ENCODE measurements around the gene RAP1A.

The RAP1A gene

DNA sequence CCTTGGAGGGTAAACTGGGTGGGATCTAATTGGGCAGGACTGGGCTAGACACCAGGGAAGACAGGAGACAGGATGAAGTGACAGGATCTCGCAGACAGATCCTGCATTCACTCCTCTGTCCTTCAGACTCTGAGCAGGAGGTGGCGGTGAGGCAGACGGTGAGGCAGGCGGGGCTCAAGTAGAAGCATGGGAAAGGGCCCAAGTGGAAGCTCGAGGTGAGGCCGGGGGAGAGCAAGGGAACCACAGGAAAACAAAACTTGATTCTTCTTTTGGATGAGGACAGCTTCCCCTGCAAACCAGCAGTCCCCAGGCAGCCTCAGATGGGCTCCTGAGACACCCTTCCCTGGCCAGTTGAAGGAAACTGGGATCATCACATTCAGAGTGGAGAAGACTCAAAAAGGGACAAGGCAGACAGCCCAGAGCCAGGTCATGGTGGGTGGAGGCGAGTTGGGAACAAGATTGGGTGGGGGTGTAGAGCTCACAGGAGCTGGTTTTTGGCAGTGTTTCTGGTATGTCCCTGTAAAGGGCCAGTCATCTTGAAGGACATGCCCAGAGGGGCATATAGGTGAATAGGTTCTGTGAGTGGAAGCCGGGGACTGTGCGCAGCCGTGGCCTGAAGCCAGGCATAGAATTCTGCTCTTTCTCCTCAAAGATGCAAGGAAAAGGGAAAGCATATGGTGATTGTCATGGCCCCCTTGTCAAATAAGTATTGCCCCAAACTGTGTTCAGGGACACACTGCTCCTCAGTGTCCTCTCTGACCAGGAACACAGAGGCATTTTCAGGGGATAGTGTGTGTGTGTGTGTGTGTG, 101.6 kb downstream of the RAP1A start:
- FAIRE-seq = no peak

DNA sequence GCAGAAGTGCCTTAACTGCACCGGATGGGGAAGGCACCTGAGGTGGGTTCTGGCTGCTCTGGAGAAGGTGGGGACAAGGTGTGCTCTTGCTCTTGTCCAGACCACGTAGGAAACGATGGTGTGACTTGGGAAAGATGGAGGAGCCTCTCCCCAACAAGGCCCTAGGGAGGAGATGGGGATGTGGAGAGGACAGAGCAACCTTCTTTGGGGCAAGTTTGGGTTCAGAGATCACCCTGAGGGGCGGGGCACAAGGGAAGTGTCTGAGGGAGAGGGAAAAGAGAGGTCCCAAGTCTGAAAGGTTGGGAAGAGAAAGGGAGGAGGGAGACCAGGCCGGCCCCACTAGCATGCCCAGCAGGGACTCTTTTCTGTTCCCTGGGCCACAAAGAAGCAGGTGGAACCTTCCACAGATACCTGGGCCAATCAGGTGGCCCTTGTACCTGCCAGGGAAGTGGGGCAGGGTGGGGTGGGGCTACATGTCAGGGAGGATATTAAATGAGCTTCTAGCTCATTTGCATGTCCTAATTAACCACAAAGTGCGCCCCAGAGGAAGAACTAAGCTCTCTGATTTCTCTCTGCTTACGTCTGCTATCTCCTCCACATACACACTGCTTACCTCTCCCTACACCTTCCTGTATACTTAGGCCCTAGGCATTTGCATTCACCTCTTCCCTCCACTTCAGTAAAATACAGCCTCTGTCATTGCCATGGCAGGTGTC, 103.7 kb downstream of the RAP1A start:
- no peak for FAIRE-seq

DNA sequence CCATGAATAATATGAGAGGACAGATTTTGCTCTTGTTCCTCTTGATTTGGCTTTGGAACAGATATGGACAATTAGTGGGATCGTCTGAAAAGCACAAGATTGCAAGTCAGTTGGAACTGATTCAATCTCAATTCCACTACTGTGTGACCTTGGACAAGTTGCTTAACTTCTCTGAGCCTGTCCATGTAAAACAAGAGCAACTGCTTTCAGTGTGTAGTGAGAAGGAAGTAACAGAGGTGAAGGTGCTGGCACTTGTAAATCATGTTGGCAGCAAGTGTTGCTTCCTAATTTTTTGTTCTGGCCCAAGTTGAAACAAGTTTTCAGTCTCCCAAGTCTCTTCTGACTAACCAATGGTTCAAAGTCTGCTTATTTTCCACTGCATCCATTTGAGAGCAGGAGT, 104.3 kb downstream of the RAP1A start:
- no peak for FAIRE-seq

DNA sequence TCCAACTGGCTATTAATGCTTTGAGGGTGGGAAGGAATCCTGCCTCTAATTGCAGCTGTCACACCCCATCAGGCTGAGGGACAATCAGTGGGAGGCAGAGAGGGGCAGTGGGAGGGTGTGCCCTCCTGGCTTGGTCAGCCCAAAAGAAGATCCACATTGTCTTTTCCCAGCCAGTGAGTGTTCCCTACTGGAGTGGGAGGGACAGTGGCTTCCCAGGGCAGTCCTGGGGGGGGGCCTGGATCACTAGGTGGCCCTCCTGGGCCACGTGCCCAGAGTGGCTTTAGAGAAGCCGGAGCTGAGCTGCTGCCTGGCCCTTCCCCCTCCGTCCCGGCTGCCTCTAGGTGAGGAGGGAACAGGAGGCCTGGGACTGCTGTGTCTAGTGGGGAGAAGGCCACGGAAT, 105.6 kb downstream of the RAP1A start:
- no peak for FAIRE-seq

DNA sequence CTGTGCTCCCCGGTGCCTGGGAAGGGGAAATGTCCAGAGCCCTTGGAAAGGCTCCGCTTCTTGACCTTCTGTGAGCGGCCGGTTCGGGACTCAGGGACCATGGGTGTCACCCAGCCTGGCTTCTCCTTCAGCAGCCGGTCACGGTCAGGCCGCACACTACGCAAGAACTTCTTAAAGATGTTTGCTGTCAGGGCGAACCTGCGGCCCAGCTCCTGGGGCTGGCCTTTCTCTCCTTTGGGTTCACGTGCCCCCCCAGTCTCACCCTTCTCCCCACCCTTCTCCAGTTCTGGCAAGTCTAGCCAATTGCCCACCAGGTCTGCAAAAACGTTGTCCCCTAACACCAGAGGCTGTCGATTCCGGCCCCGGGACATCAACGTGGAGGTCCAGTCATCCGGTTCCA, 107.5 kb downstream of the RAP1A start:
- no peak for FAIRE-seq

DNA sequence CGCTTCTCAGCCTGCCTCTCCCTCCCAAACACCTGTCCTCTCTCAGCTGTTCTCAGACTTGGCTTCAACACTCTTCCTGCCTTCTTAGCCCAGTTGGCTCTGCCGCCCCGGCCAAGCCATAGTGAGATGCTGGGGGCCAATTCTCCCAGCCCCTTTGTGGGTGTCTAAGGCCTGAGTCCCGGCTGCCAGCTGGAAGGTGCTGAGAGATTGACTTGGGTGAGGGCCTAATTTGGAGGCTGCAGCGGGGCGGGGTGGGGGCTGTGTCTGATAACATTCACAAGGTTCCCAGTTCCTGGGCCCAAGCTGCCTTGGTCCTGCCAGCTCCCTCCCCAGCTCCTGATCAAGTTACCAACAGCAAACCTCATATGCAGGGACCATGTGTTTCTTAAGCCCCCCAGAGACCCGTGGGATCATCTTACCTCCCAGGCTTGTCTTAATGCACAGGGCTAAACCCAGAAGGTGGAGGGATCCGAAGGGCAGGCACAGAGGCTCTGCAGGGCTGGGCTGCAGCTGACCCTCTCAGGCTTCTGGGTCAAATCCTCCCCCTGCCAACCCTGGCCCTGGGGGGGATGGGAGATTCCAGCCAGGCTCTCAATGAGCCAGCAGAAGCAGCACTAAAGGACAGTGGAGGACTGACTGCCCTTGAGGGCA, 109.8 kb downstream of the RAP1A start:
- FAIRE-seq = no peak

DNA sequence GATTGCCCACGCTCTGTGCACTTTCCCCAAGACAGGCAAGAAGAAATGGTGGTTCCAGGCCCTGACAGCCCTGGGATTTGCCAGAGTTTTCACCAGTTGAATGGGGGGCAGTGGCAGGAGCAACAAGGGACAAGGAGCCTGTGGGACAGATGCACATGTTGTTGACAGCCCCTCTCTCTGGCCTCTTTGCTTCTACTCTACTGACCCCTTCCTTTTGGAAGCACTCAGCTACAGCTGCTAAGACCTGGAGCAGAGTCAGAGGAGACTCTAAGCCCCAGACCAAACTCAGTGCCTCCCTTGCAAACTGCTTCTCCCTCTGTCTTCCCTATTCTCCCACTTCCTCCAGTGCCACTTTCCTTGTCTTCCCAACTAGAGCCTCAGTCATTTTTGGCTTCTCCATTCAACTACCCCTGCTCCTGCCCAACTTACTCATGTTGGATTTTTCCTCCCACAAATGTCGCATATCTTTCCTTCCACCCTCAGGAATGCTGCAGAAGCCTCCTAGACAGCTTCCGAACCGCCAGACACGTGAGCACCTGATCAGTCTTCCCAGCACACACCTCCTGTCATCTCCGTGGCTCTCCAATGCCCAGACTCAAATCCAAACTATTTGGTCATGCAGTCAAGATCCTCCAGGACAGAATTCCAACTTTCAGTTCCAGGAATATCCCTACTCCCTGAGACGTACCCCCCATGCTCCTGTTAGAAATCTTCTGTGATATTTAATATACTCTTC, 110.5 kb downstream of the RAP1A start:
- no peak for FAIRE-seq

DNA sequence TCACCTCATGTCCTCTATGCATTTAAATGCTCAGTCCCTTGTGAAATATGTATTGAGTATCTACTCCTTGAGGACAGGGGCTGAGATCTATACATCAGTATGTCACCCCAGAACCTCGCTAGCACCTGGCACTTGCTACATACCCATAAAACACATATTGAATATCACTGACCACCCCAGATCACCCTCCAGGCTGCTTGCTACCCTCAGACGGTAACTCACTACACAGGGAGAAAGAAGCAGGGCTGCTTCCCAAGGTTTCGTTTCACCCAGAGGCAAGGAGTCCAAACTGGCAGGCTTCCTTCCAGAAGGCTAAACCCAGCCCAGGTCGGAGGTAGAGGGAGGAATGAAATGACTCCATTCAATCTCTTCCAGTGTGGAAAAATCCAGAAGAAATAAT, 111.1 kb downstream of the RAP1A start:
- FAIRE-seq = no peak

DNA sequence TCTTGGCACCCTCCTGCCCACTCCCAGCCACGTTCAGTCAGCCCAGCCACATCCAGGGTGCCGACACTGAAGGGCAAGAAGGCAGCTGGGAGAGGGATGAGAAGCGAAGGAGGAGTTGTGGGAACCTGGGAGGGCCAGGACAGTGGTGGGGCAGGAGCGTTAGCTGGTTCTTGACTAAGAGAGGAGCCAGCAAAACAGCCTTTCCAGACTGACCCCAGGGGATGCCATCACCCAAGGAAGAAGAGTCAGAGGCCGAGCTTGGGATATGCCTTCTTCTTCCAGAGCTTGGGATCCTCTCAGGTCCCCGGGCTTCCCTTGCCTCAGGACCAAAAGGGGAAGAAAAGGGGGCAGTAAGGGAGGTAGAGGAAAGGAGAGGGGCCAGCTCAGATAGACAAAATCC, 112.4 kb downstream of the RAP1A start:
- FAIRE-seq = no peak

DNA sequence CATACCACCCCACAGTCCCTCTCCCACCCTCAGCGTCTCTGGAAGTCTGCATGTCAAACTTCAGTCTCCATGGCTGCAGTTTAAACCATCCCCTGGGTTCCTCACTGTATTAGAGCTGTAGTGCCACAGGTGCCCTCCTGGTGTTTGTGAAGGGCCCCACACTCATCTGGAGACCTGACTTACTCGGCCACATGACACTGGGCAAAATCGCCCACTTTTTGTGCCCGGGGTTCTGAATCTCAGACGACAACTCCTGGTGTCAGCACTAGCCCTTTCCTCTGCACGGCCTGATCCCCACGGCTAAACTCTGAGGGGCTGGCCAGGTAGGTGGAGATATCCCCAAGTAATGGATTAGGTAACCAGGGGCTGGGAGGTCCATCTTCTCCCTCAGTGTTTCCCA, 113.1 kb downstream of the RAP1A start:
- FAIRE-seq = no peak

DNA sequence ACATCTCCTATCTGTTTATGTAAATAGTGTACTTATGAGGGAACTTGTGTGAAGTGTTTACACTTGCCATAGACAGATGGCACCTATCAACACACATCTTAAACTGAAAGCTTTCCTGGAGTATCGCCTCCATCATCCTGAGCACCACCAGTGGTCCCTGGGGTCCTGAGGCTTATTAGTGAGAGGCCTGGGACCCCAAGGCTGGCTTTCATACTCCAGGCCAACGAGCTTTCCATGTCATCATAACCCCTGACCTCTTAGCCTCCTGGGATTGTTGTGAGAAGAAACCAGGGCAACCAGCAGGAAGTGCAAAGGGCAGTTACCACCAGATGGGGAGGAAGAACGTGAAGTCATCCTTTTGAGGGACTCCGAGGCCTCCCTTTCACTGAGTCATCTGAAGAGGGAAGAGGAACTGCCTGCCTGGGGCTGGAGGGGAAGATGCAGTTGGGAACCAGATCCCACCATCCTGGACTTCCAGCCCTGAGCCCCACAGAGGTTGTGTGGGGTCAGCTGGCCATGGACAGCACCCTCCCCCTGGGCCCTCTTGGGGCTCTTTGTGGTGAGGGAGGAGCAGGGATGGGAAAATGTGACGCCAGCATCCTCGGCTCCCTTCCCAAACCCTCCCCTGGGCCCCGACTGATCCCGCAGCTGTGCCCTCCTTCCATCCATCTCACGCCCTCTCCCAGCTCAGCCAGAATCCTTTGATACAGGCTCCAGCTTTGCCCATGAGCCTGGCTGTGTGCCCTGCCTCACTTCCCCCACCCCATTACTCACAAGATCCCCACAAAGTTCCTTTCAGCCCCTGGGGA, 113.8 kb downstream of the RAP1A start:
- FAIRE-seq = no peak

DNA sequence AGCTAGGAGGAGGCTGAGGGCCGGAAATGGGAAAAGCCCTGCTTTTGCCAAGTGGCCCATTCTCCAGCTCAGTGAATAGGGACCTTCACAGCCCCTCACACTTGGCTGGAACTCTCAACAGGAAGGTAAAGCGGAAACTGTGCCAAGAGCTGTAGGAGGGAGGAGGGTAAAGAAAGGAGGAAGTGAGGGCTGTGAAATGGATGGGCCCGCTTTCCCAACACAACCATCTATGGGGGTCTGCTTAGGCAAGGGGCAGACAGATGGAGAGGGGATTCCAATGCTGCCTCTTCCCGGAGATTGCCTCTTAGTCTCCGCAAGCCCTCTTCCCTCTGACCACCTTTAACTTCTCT, 114.4 kb downstream of the RAP1A start:
- no peak for FAIRE-seq

DNA sequence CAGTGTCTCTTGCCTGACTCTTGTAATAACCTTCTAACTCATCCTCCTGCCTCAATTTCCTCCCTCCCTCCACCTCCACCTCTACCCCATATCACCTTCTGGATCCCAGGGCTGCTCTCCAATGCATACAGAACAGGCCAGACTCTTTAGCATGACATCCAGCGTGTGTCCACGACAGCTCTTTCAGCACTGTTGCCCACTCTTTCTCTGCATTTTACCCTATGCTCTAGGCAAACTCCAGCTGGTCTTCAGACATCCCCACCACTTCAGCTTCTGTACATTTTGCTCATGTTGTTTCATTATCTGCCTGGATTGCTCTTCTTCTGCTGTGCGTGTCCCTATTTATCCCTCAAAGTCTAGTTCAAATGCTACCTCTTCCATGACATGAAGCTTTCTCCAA, 114.8 kb downstream of the RAP1A start:
- FAIRE-seq = no peak

DNA sequence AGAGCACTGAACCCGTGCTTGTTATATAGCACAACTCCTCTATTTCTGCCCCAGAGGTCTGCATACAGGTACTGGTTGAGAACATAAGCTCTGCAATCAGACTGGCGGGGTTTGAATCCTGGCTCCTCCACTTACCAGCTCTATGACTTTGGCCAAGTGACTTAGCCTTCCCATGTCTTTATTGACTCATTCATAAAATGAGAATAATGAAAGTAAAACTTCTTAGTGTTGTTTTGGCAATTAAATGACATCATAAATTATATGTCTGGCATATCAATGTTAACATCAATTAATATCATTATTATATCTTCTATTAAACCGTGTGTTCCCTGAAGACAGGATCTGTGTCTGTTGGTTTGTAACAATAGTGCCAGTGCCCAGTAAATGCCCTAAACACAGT, 115.3 kb downstream of the RAP1A start:
- FAIRE-seq = no peak

DNA sequence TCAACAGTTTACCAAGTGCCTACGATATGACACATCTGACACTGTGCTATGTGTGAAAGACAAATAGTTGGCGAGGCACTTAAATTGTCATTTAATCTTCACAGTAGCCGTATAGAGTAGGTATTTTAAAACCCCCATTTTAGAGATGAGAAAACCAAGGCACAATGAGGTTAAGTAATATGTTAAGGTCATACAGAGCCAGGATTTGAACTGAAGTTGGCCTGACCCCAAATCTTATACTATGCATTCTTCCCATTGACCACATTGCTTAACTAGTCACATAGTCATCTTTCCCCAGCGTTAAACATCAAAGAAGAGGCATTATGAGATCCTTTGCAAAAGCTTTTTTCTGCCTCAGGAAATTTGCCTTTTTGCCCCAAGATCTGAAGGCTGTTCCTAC, 115.7 kb downstream of the RAP1A start:
- no peak for FAIRE-seq

DNA sequence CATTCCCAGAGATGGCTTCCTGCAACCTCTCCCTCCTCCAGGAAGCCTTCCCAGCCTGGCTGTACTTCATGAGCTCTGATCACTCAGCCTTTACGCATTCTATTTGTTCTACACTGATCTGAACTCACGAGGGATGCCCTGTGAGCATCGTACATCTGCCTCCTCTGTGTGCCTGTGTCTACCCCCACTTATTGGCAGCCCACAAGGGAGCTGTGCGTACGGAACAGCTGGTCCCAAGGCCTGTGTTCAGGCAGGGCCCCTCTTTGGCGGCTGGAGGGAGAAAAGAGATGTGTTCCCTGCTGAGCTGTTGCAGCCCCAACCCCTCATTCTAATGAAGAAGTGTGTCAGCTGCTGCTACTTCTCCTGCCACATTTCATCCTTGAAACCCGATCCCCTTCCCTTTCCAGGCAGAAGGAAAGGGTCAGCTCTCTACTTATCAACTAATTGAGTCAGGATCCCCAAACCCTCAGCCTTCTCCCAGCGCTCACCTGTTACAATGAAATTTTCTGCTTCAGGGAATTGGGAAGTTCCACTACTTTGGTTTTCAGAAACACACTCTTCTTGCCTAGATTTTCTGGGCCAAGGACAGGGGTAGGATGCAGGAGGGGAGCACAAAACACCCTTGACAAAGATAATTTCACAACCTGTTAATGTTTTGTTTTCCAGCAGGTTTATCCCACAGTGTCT, 116.4 kb downstream of the RAP1A start:
- FAIRE-seq = no peak

DNA sequence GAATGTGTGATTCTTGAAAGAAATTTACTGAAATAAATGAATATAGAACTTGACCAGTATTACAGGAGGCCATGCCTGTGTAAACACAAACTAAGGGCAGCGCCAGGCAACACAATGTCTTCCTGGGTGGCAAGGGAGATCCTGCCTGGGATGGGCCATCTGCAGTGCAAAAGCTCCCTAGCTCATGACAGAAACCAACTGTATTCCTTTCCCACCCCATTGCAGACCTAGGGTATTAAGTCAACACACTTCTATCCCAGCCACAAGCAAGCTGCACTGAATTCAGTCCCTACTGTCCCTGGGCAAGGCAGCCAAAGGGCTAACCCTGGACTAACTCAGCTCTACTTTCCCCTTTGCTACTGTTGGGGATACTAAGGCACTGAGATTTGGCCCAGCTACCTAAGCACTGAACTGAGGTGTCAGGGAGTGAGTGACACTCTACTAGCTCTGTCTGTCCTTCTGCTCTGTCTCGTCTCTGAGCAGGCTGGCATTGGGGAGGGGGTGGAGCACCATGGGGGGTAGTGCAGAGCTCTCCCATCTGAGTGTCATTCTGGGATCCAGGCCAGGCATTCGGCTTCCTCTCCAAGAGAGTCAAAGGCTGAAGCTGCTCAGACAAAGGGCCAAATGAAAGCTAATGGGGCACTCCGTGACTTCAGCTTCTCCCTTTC, 117.1 kb downstream of the RAP1A start:
- FAIRE-seq = no peak

DNA sequence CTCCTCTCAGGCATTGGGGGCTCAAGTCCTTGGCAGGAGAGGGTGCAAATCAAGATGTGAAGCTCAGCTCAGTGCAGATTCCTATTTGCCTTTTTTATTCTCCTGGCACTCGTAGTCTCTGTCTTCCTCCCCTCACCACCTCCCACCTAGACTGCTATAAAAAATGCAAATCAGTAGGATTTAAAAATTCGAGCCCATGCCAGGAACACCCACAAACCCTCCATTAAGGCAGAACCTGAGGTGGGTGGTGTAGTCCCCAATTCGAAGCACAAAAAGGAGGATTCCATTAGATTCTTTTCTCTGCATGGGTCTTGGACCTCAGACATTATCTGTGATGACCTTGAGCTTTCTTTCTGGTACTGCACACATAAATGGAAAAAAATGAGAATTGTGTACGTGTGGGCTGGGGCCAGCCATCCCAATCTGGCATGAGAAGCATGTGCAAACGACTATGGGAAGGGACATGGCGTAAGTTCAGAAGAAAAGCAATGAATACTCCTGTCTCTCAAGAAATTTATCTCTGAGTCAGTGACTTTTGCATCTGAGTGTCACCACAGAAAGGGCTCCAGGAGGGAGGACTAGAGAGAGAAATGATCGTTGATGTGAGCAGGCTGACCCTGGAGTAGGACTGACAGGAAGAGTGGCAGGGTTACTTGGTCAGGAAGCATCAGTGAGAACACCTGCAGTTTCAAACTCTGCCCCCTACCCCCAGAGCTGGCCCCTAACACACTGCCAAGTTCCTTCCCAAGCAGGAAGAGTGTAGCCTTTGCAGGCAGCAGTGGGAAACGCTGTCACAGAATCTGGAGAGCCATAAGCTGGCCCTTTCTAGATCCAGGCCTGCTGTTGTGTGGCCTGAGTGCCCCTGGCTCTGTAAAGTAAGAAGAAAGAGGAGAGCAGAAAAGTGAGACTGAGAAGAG, 117.9 kb downstream of the RAP1A start:
- no peak for FAIRE-seq

DNA sequence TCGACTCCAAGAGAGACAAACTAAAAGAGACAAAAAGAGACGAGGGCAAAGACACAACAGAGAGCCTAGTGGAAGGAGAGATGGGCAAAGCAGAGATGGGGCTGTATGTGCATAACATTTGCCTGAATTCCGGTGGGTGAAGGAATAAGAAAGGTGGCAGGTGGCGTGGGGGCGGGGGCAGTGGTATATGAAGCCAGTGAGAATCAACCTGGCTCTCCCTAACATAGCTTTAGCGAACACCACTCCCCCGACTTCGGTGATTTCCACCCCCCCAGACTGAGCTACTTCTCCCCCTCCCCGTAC, 118.5 kb downstream of the RAP1A start:
- no peak for FAIRE-seq

DNA sequence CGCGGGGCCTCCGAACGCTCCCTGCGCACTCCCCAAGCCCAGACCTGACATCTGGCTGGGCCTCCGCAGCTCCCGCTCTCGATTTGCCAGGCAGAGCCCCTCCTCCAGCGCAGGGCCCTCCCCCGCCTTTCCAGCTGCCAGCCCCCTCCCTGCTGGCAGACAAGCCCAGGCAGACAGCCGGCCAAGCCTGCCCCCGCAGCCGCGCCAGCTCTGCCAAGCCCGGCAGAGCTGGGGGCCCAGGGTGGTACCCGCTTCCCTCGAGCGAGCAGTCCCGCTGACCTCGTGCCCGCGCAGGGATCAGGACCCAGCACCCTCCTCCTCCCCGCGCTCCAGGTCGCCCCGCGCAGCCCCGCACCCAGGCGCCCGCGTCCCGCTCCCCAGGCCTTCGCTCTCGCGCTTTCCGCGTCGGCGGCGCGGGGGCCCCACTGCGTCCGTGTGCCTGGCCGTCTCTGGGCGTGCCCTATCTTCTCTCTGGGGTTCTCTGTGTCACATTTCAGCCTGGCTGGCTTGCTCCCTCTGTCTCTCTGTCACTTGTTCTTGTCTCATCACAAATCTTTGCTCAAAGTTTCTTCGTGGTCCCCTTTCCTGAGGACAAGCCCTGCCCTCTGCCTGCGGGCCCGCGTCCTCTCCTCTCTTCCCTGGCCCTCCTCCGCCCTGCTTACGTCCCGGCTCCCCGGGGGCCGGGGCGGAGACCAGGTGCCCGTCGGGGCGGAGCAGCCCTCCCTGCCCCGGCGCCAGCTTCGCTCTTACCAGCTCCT, 119.0 kb downstream of the RAP1A start:
- no peak for FAIRE-seq

Data from colon (tissue), 2 donors.